ENCODE measurements around the gene HCK.

The HCK gene

GRCh38 chr20:32069711-32070110 lies 17.7 kb downstream of the HCK start:
- Histone ChIP-seq H3K4me3 (ENCODE audit: insufficient read depth, low read length, poor library complexity, severe bottlenecking) (no peak overlapping the region), H3K9ac (ENCODE audit: low read length) (peak overlapping the region; percentile 34), H4K20me1 (ENCODE audit: low read depth, low read length) (no peaks in the 10 kb centered on the region), H3K9me3 (ENCODE audit: insufficient read depth, low read length) (no peaks in the 10 kb centered on the region), H3F3A (ENCODE audit: insufficient read depth) (peaks cover 44% of the 10 kb centered on the region), H2AFZ (ENCODE audit: low read depth, low read length, severe bottlenecking) (no peak overlapping the region), H3K27me3 (ENCODE audit: low read length) (no peaks in the 10 kb centered on the region), H3K9me2 (replicated peaks; ENCODE audit: insufficient read depth, low read length) (no peaks in the 10 kb centered on the region), H3K27ac (ENCODE audit: low read depth, low read length) (peak overlapping the region; percentile 87), H3K79me2 (ENCODE audit: insufficient read depth, low read length) (peaks cover 5% of the 10 kb centered on the region), H3K4me2 (ENCODE audit: low read depth, low read length, poor library complexity, severe bottlenecking) (peak overlapping the region; percentile 46), H3K36me3 (ENCODE audit: low read length) (0 out of 2 replicates have a peak, but pooled peaks cover 3% of the 10 kb centered on the region)
- no peak for TF ChIP-seq EZH2phosphoT487 (conservative IDR thresholded peaks at IDR 0.05; ENCODE audit: low read length)
- TF ChIP-seq CTCF (IDR thresholded peaks at IDR 0.05; ENCODE audit: insufficient read depth, low read length, poor library complexity, severe bottlenecking) = no peak

- H3K79me2 ChIP-seq (ENCODE audit: insufficient read depth, low read length) = peaks cover 5% of the 10 kb centered on the region
- H3K9me3 ChIP-seq (ENCODE audit: insufficient read depth, low read length) = no peaks in the 10 kb centered on the region
- no peaks in the 10 kb centered on the region for H4K20me1 ChIP-seq (ENCODE audit: low read depth, low read length)
- H2AFZ ChIP-seq (ENCODE audit: low read depth, low read length, severe bottlenecking) = no peak overlapping the region
- H3K4me2 ChIP-seq (ENCODE audit: low read depth, low read length, poor library complexity, severe bottlenecking) = peak overlapping the region; percentile 46
- H3K9ac ChIP-seq (ENCODE audit: low read length) = peak overlapping the region; percentile 34
- 0 out of 2 replicates have a peak, but pooled peaks cover 3% of the 10 kb centered on the region for H3K36me3 ChIP-seq (ENCODE audit: low read length)
- peaks cover 39% of the 10 kb centered on the region for H3F3A ChIP-seq (ENCODE audit: insufficient read depth)
- no peak overlapping the region for H3K4me3 ChIP-seq (ENCODE audit: insufficient read depth, low read length, poor library complexity, severe bottlenecking)
- no peaks in the 10 kb centered on the region for H3K9me2 ChIP-seq (replicated peaks; ENCODE audit: insufficient read depth, low read length)
- no peaks in the 10 kb centered on the region for H3K27me3 ChIP-seq (ENCODE audit: low read length)
- H3K27ac ChIP-seq (ENCODE audit: low read depth, low read length) = peak overlapping the region; percentile 87
- TF ChIP-seq CTCF (IDR thresholded peaks at IDR 0.05; ENCODE audit: insufficient read depth, low read length, poor library complexity, severe bottlenecking) (no peak), EZH2phosphoT487 (conservative IDR thresholded peaks at IDR 0.05; ENCODE audit: low read length) (no peak)
Observed at GRCh38 chr20:32070282-32070681, 18.2 kb downstream of the HCK start.

- no peak overlapping the region for H2AFZ ChIP-seq (ENCODE audit: low read depth, low read length, severe bottlenecking)
- H3K4me3 ChIP-seq (ENCODE audit: insufficient read depth, low read length, poor library complexity, severe bottlenecking) = no peak overlapping the region
- peaks cover 35% of the 10 kb centered on the region for H3F3A ChIP-seq (ENCODE audit: insufficient read depth)
- peak overlapping the region; percentile 46 for H3K4me2 ChIP-seq (ENCODE audit: low read depth, low read length, poor library complexity, severe bottlenecking)
- no peaks in the 10 kb centered on the region for H3K9me2 ChIP-seq (replicated peaks; ENCODE audit: insufficient read depth, low read length)
- H3K36me3 ChIP-seq (ENCODE audit: low read length) = 0 out of 2 replicates have a peak, but pooled peaks cover 3% of the 10 kb centered on the region
- H3K79me2 ChIP-seq (ENCODE audit: insufficient read depth, low read length) = peaks cover 5% of the 10 kb centered on the region
- TF ChIP-seq CTCF (IDR thresholded peaks at IDR 0.05; ENCODE audit: insufficient read depth, low read length, poor library complexity, severe bottlenecking) (no peak), EZH2phosphoT487 (conservative IDR thresholded peaks at IDR 0.05; ENCODE audit: low read length) (no peak)
- peak overlapping the region; percentile 87 for H3K27ac ChIP-seq (ENCODE audit: low read depth, low read length)
- H3K27me3 ChIP-seq (ENCODE audit: low read length) = no peaks in the 10 kb centered on the region
- no peaks in the 10 kb centered on the region for H3K9me3 ChIP-seq (ENCODE audit: insufficient read depth, low read length)
- H4K20me1 ChIP-seq (ENCODE audit: low read depth, low read length) = no peaks in the 10 kb centered on the region
- peak overlapping the region; percentile 34; the same call in 1 of the 2 replicates for H3K9ac ChIP-seq (ENCODE audit: low read length)
Observed at GRCh38 chr20:32070690-32071213, 18.7 kb downstream of the HCK start.
